ENCODE data around the gene HDGFL2.

DNA sequence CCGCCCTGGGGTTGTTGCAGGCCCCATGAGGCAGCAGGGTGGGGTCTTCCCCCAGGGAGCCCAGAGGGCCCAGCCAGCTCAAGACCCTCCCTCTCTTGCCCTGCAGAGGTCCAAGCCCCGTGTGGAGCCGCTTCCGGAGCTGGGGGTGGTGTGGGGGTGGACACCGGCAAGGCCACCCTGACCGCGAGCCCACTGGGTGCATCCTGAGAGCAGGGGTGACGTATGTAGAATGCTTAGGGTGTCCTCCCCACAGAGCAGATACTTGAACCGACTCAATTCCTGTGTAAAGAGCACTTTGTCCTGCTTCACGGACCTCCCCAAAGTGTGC is 29.3 kb upstream of the HDGFL2 start:
- TF ChIP-seq, protein P1, sequence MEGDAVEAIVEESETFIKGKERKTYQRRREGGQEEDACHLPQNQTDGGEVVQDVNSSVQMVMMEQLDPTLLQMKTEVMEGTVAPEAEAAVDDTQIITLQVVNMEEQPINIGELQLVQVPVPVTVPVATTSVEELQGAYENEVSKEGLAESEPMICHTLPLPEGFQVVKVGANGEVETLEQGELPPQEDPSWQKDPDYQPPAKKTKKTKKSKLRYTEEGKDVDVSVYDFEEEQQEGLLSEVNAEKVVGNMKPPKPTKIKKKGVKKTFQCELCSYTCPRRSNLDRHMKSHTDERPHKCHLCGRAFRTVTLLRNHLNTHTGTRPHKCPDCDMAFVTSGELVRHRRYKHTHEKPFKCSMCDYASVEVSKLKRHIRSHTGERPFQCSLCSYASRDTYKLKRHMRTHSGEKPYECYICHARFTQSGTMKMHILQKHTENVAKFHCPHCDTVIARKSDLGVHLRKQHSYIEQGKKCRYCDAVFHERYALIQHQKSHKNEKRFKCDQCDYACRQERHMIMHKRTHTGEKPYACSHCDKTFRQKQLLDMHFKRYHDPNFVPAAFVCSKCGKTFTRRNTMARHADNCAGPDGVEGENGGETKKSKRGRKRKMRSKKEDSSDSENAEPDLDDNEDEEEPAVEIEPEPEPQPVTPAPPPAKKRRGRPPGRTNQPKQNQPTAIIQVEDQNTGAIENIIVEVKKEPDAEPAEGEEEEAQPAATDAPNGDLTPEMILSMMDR (IDR thresholded peaks at IDR 0.05; ENCODE audit: borderline replicate concordance, extremely low read depth, low read length, poor library complexity, severe bottlenecking), result no peak
- TF ChIP-seq EZH2 (IDR thresholded peaks at IDR 0.05; ENCODE audit: borderline replicate concordance, low read depth, low read length, severe bottlenecking), result no peak
